Measurements from ENCODE around the gene TRIM7.

DNA sequence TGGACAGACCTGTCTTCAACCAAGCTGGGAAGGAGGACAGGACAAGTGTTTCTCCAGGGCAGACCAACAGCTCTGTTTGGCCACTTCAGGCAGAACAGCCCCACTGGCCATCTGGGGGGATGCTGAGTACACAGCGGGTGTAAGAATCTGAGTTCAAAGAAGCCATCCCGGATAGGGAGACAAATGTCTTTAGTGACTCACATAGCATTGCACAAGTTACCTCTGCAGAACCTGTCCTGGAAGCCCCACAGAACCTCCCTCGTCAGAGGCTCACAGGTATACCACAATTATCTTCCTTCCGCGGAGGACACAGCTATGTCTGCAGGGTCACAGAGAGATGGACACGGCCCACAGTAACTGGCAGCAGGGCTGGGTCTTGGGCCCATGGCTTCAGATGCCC is 55.6 kb downstream of the TRIM7 start:
- TF ChIP-seq, protein P1, sequence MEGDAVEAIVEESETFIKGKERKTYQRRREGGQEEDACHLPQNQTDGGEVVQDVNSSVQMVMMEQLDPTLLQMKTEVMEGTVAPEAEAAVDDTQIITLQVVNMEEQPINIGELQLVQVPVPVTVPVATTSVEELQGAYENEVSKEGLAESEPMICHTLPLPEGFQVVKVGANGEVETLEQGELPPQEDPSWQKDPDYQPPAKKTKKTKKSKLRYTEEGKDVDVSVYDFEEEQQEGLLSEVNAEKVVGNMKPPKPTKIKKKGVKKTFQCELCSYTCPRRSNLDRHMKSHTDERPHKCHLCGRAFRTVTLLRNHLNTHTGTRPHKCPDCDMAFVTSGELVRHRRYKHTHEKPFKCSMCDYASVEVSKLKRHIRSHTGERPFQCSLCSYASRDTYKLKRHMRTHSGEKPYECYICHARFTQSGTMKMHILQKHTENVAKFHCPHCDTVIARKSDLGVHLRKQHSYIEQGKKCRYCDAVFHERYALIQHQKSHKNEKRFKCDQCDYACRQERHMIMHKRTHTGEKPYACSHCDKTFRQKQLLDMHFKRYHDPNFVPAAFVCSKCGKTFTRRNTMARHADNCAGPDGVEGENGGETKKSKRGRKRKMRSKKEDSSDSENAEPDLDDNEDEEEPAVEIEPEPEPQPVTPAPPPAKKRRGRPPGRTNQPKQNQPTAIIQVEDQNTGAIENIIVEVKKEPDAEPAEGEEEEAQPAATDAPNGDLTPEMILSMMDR (IDR thresholded peaks at IDR 0.05; ENCODE audit: low read depth, low read length), result no peak
- no peak for TF ChIP-seq POLR2A (IDR thresholded peaks at IDR 0.05; ENCODE audit: extremely low read depth, insufficient read length)

Data from NB4 (cell line).